ENCODE data around the gene VASN.
"Not testable (repeated sequence)": the region's sequence is repeated elsewhere in the genome, so short reads cannot be mapped to it uniquely, and the experiment has no call there.

Gene VASN

GRCh38 chr16:4337540-4338088, 34.0 kb upstream of the VASN start:
- DNase-seq (ENCODE audit: low read depth) = no peak

GRCh38 chr16:4338125-4338582, 33.5 kb upstream of the VASN start:
- DNase-seq (ENCODE audit: low read depth) = no peak

GRCh38 chr16:4338712-4339299, 32.8 kb upstream of the VASN start:
- DNase-seq (ENCODE audit: low read depth) = no peak

- no peak for DNase-seq (ENCODE audit: low read depth)
These were observed 32.2 kb upstream of the VASN start for GRCh38 chr16:4339455-4339854.

GRCh38 chr16:4339909-4340308, 31.7 kb upstream of the VASN start:
- DNase-seq (ENCODE audit: low read depth) = no peak

GRCh38 chr16:4340443-4340842, 31.2 kb upstream of the VASN start:
- no peak for DNase-seq (ENCODE audit: low read depth)

GRCh38 chr16:4341250-4341649, 30.4 kb upstream of the VASN start:
- DNase-seq (ENCODE audit: low read depth) = no peak

GRCh38 chr16:4342866-4343744, 28.5 kb upstream of the VASN start:
- no peak for DNase-seq (ENCODE audit: low read depth)

GRCh38 chr16:4344300-4344982, 27.2 kb upstream of the VASN start:
- not testable (repeated sequence) for DNase-seq (ENCODE audit: low read depth)

GRCh38 chr16:4344983-4345835, 26.4 kb upstream of the VASN start:
- DNase-seq (ENCODE audit: low read depth) = no peak

GRCh38 chr16:4345836-4346781, 25.5 kb upstream of the VASN start:
- DNase-seq (ENCODE audit: low read depth) = no peak

- DNase-seq (ENCODE audit: low read depth) = no peak
These were observed 24.6 kb upstream of the VASN start for GRCh38 chr16:4347010-4347409.

- DNase-seq (ENCODE audit: low read depth) = no peak
These were observed 23.7 kb upstream of the VASN start for GRCh38 chr16:4347765-4348509.

GRCh38 chr16:4349332-4349731, 22.3 kb upstream of the VASN start:
- DNase-seq (ENCODE audit: low read depth) = no peak

GRCh38 chr16:4350365-4350786, 21.3 kb upstream of the VASN start:
- no peak for DNase-seq (ENCODE audit: low read depth)

- peak; percentile 97 for DNase-seq (ENCODE audit: low read depth)
These were observed 20.6 kb upstream of the VASN start, which contains the start of gene PAM16 for GRCh38 chr16:4350787-4351659. TSS of gene PAM16 (minus strand) at chr16:4351321. CDS start at chr16:4351234, 87 bp downstream.

GRCh38 chr16:4351880-4352279, 19.8 kb upstream of the VASN start:
- no peak for DNase-seq (ENCODE audit: low read depth)

- no peak for DNase-seq (ENCODE audit: low read depth)
These were observed 18.8 kb upstream of the VASN start for GRCh38 chr16:4352843-4353242.

- DNase-seq (ENCODE audit: low read depth) = no peak
These were observed 18.0 kb upstream of the VASN start for GRCh38 chr16:4353675-4354074.

Data from stimulated activated CD8-positive, alpha-beta memory T cell treated with anti-CD3 and anti-CD28 coated beads, Interleukin-15, amount 100 ng/mL, for 1 hour (primary cell).